ENCODE results near the gene CMIP.

GRCh38 chr16:81601008-81601428 lies 156.4 kb downstream of the CMIP start:
- TF ChIP-seq CTCF (conservative IDR thresholded peaks at IDR 0.05 in 1 of 2, IDR thresholded peaks at IDR 0.05 in 1 of 2; ENCODE audit: extremely low read depth in 1 of 2, insufficient read depth in 1 of 2, low read depth in 1 of 2, low read length in 2 of 2) (no peak), EZH2 (IDR thresholded peaks at IDR 0.05; ENCODE audit: borderline replicate concordance, low read length) (no peak)
